ENCODE results near the gene ENO2. TPM values are rescaled to one million over a fixed set of nuclear protein-coding genes. Genes with fewer than 3 reads are reported as not detected.

ENO2 gene
- total RNA-seq, 2 experiments from 2014 or later, result 315 to 330 TPM

DNA sequence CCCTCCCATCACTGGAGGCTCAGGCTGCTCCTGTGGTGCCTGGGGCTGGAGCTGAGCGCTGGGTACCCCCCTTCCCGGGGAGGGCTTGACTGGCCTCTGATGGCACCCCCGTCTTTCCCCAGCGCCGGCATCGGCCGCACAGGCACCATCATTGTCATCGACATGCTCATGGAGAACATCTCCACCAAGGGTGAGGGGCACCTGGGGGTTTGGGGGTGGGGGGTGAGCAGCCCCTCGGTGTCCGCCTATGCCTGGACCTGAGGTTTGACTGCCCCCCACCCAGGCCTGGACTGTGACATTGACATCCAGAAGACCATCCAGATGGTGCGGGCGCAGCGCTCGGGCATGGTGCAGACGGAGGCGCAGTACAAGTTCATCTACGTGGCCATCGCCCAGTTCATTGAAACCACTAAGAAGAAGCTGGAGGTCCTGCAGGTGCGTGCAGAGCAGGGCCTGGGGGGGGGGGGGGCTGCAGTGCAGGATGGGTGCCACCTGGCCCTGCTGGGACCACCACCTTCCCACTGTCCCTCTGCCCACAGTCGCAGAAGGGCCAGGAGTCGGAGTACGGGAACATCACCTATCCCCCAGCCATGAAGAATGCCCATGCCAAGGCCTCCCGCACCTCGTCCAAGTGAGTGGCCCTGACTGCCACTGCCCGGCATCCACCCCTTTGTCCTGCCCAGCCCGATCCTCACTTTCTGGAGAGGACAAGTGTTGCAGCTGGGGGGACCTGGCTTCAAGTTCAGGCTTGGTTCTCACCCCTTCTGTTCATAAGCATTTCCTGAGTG, 45.6 kb downstream of the ENO2 start:
- TF ChIP-seq CTCF (IDR thresholded peaks at IDR 0.05), result no peak
- peak overlapping the region; percentile 93 for H3K27ac Mint-ChIP-seq
- peaks cover 72% of the 10 kb centered on the region for H3K36me3 Mint-ChIP-seq (ENCODE audit: low read depth)
- POLR2A ChIA-PET, result interaction anchor here (0.6 to 25.2 kb wide), 10 partner anchors 8 to 516 kb away, joined by 3 to 1266 read pairs (median 4); partner anchors contain the start of genes ATN1, C12orf57, EMG1 and PTPN6
- no peaks in the 10 kb centered on the region for H3K9me3 Mint-ChIP-seq
- CTCF ChIA-PET, result interaction anchor here (0.7 to 13.5 kb wide), 11 partner anchors 8 to 91 kb away, joined by 3 to 460 read pairs (median 4); partner anchors contain the start of genes C12orf57, PTPN6, RNU7-1 and SPSB2
- intact Hi-C loops (cut with micrococcal nuclease), result loop anchor here (2.0 kb wide), 1 partner anchor 15 kb away; the partner anchor contains the start of gene C12orf57
- ATAC-seq, result no peak
- peaks cover 89% of the 10 kb centered on the region for H3K4me1 Mint-ChIP-seq (ENCODE audit: low read depth)
- H3K4me3 Mint-ChIP-seq, result peak overlapping the region; percentile 95
- no peaks in the 10 kb centered on the region for H3K27me3 Mint-ChIP-seq
- DNase-seq, result no peak

GRCh38 chr12:6960593-6961277, 46.4 kb downstream of the ENO2 start:
- ChIA-PET POLR2A (interaction anchor here (0.9 to 25.2 kb wide), 8 partner anchors 10 to 147 kb away, joined by 3 to 1266 read pairs (median 5); partner anchors contain the start of genes ATN1, C12orf57, EMG1 and PTPN6), CTCF (interaction anchor here (1.0 to 13.5 kb wide), 7 partner anchors 8 to 88 kb away, joined by 3 to 460 read pairs (median 4); partner anchors contain the start of genes C12orf57, PTPN6, RNU7-1 and SPSB2)
- peaks cover 72% of the 10 kb centered on the region for H3K36me3 Mint-ChIP-seq (ENCODE audit: low read depth)
- peaks cover 90% of the 10 kb centered on the region for H3K4me1 Mint-ChIP-seq (ENCODE audit: low read depth)
- H3K9me3 Mint-ChIP-seq, result no peaks in the 10 kb centered on the region
- DNase-seq, result peak; percentile 68
- H3K4me3 Mint-ChIP-seq, result peak overlapping the region; percentile 95
- intact Hi-C loops (cut with micrococcal nuclease), result loop anchor here (2.0 kb wide), 1 partner anchor 16 kb away; the partner anchor contains the start of gene C12orf57
- H3K27ac Mint-ChIP-seq, result peak overlapping the region; percentile 93
- peak; percentile 20 for TF ChIP-seq CTCF (IDR thresholded peaks at IDR 0.05)
- ATAC-seq, result peak; percentile 16
- H3K27me3 Mint-ChIP-seq, result no peaks in the 10 kb centered on the region

DNA sequence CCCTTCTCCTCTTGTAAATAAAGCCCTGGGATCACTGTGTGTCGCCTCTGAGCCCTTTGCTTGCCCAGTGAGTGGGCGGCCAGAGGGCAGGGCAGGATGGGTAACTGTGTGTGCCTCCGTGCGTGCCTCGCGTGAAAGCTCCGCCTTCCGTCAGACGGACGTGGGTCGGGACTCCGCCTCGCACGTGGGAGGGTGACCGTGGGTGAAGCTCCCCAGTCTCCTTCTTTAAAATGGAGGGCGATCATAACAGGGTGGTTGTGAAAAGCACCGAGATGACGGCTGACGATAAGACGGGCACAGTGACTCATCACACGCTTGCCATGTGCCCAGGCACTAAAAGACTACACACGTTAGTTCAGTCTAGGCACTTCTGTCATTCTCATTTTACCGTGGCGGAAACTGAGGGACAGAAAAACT, 46.9 kb downstream of the ENO2 start:
- ChIA-PET CTCF (interaction anchor here (0.8 to 13.5 kb wide), 8 partner anchors 19 to 92 kb away, joined by 3 to 460 read pairs (median 4); partner anchors contain the start of genes C12orf57, PTPN6, RNU7-1 and SPSB2), POLR2A (interaction anchor here (1.0 to 25.2 kb wide), 7 partner anchors 12 to 159 kb away, joined by 3 to 1266 read pairs (median 3); partner anchors contain the start of genes ATN1, C12orf57, PTPN6 and RNU7-1)
- DNase-seq (peak; percentile 97), ATAC-seq (peak; percentile 68)
- TF ChIP-seq CTCF (IDR thresholded peaks at IDR 0.05), result no peak
- H3K9me3 Mint-ChIP-seq, result no peaks in the 10 kb centered on the region
- H3K4me1 Mint-ChIP-seq (ENCODE audit: low read depth), result peaks cover 87% of the 10 kb centered on the region
- H3K27me3 Mint-ChIP-seq, result no peaks in the 10 kb centered on the region
- peak overlapping the region; percentile 93 for H3K27ac Mint-ChIP-seq
- H3K36me3 Mint-ChIP-seq (ENCODE audit: low read depth), result peaks cover 69% of the 10 kb centered on the region
- H3K4me3 Mint-ChIP-seq, result peak overlapping the region; percentile 95
- intact Hi-C loops (cut with micrococcal nuclease), result loop anchor here (2.0 kb wide), 1 partner anchor 16 kb away; the partner anchor contains the start of gene C12orf57

DNA sequence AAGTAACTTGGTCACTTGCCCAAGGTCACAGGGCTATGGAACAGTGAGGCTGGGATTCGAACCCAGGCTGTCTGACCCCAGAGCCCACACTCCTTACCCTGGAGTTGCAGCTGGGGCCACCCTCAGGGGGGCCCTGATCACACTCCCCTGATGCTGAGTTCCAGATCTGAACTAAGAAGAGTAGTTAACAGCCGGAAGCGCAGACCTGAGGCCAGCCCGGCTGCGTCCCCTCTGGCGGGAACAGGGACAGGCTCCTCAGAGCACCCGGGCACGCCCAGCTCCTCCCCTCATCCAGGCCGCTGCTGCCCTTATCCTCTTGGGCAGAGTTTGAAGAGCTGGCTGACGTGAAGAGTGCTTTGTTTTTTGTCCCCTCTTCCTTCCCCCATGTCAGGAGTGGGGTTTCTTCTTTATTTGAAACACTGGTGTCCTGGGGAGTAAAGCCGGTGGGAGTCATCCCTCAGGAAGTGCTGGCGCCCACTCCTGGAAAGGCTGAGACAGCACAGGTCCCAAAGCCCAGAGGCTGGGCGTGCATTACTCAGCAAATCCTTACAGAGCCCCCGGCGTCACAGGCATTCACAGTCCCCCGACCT, 47.4 kb downstream of the ENO2 start:
- Mint-ChIP-seq H3K4me3 (peak overlapping the region; percentile 95), H3K4me1 (ENCODE audit: low read depth) (peaks cover 84% of the 10 kb centered on the region), H3K36me3 (ENCODE audit: low read depth) (peaks cover 67% of the 10 kb centered on the region), H3K27me3 (no peaks in the 10 kb centered on the region), H3K27ac (peak overlapping the region; percentile 93), H3K9me3 (no peaks in the 10 kb centered on the region)
- intact Hi-C loops (cut with micrococcal nuclease), result loop anchor here (2.0 kb wide), 1 partner anchor 17 kb away; the partner anchor contains the start of gene C12orf57
- TF ChIP-seq CTCF (IDR thresholded peaks at IDR 0.05), result no peak
- DNase-seq (peak; percentile 78), ATAC-seq (peak; percentile 43)
- ChIA-PET POLR2A (interaction anchor here (1.0 to 25.2 kb wide), 7 partner anchors 12 to 158 kb away, joined by 3 to 1266 read pairs (median 3); partner anchors contain the start of genes ATN1, C12orf57, PTPN6 and RNU7-1), CTCF (interaction anchor here (0.8 to 13.5 kb wide), 7 partner anchors 20 to 92 kb away, joined by 3 to 460 read pairs (median 4); partner anchors contain the start of genes C12orf57, LPCAT3, PTPN6 and RNU7-1)
